ENCODE data around the gene ASGR2.

The ASGR2 gene

GRCh38 chr17:7083592-7083991, 31.0 kb downstream of the ASGR2 start:
- in situ Hi-C loops (cut with MboI; ENCODE audit: low pct_unique_long_range_greater_than_20kb, low sequenced_read_pairs, unreplicated experiment) = no loop called here
- no peak for DNase-seq (ENCODE audit: low spot score)
- TF ChIP-seq CTCF (IDR thresholded peaks at IDR 0.05; ENCODE audit: extremely low read depth, insufficient read depth, missing control alignments) = no peak

- TF ChIP-seq CTCF (IDR thresholded peaks at IDR 0.05; ENCODE audit: extremely low read depth, insufficient read depth, missing control alignments) = no peak
- DNase-seq (ENCODE audit: low spot score) = no peak
- in situ Hi-C loops (cut with MboI; ENCODE audit: low pct_unique_long_range_greater_than_20kb, low sequenced_read_pairs, unreplicated experiment) = no loop called here
These were observed 33.1 kb downstream of the ASGR2 start for GRCh38 chr17:7081341-7082062.

- TF ChIP-seq CTCF (IDR thresholded peaks at IDR 0.05; ENCODE audit: extremely low read depth, insufficient read depth, missing control alignments) = no peak
- in situ Hi-C loops (cut with MboI; ENCODE audit: low pct_unique_long_range_greater_than_20kb, low sequenced_read_pairs, unreplicated experiment) = no loop called here
- DNase-seq (ENCODE audit: low spot score) = no peak
These were observed 34.1 kb downstream of the ASGR2 start for GRCh38 chr17:7080456-7081041.

- TF ChIP-seq CTCF (IDR thresholded peaks at IDR 0.05; ENCODE audit: extremely low read depth, insufficient read depth, missing control alignments) = no peak
- no peak for DNase-seq (ENCODE audit: low spot score)
- in situ Hi-C loops (cut with MboI; ENCODE audit: low pct_unique_long_range_greater_than_20kb, low sequenced_read_pairs, unreplicated experiment) = no loop called here
These were observed 34.8 kb downstream of the ASGR2 start, which contains the start of gene CLEC10A for GRCh38 chr17:7079581-7080455. Gene CLEC10A, minus strand, starts transcription at chr17:7080251. Its CDS starts 1,439 bp downstream, at chr17:7078812.

- DNase-seq (ENCODE audit: low spot score) = no peak
- no peak for TF ChIP-seq CTCF (IDR thresholded peaks at IDR 0.05; ENCODE audit: extremely low read depth, insufficient read depth, missing control alignments)
- in situ Hi-C loops (cut with MboI; ENCODE audit: low pct_unique_long_range_greater_than_20kb, low sequenced_read_pairs, unreplicated experiment) = no loop called here
These were observed 35.9 kb downstream of the ASGR2 start for GRCh38 chr17:7078711-7079110.

GRCh38 chr17:7077911-7078546, 36.6 kb downstream of the ASGR2 start:
- DNase-seq (ENCODE audit: low spot score) = no peak
- TF ChIP-seq CTCF (IDR thresholded peaks at IDR 0.05; ENCODE audit: extremely low read depth, insufficient read depth, missing control alignments) = no peak
- in situ Hi-C loops (cut with MboI; ENCODE audit: low pct_unique_long_range_greater_than_20kb, low sequenced_read_pairs, unreplicated experiment) = no loop called here

All from GM13977 (cell line).